Cardiac septum (tissue), 1 donor: ENCODE data around the gene RGMA. TPM values are rescaled to one million over a fixed set of nuclear protein-coding genes. Genes with fewer than 3 reads are reported as not detected.
"Not testable (repeated sequence)": the region's sequence is repeated elsewhere in the genome, so short reads cannot be mapped to it uniquely, and the experiment has no call there.

Source experiments
- DNase-seq: peaks from one replicate; pipeline ENCODE4 v3.0.0-alpha.2; 2020; ENCODE audit warnings: low spot score
- intact Hi-C: fragments of 100-400 bp; cut with DNase I; formaldehyde crosslinking; loops from one replicate; pipeline ENCODE4 v1.14.0; 2022
- total RNA-seq: library from RNA; stranded (reverse); fragmentation: NEBNext Ultra II Directional; extraction: Animal tissue kit (Norgen Biotek cat#: 25700); gene quantifications from one replicate; pipeline ENCODE4 v1.2.1, GENCODE V29; 2021
- donor health status: DM: no; HTN: no; CAD: no.

RGMA gene
- total RNA-seq, 1 donor from 2014 or later = 16.5 TPM

- intact Hi-C loops = loop anchor here (5.0 kb wide), 1 partner anchor 416 kb away; no protein-coding TSS in a partner anchor
- DNase-seq = no peak
Measured at GRCh38 chr15:93071469-93071936, 17.5 kb downstream of the RGMA start.

GRCh38 chr15:93070551-93071296, 18.3 kb downstream of the RGMA start:
- DNase-seq = no peak
- intact Hi-C loops = loop anchor here (5.0 kb wide), 1 partner anchor 417 kb away; no protein-coding TSS in a partner anchor

DNA sequence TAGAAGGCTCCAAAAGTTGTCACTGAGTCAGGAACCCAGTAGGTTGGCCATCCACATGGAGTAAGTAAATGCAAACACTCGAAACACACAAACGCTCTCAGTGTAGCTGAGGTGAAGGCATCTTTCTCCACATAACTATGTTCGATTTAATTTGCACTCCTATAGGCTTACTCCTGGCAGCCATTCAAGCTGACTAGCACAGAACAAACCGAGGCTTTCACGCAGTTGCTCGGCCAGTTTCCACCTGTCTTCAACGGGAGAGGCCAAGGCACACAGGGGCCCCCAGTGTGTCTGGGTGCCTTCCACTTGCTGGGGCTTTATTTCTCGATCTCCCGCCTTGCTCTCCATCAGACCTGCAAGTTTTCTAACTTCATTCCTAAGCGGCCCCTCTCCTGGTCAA, 18.9 kb downstream of the RGMA start:
- no peak for DNase-seq
- intact Hi-C loops = loop anchor here (5.0 kb wide), 1 partner anchor 417 kb away; no protein-coding TSS in a partner anchor

- no peak for DNase-seq
- intact Hi-C loops = no loop called here
Measured at GRCh38 chr15:93068581-93069199, 20.3 kb downstream of the RGMA start.

GRCh38 chr15:93067649-93068085, 21.3 kb downstream of the RGMA start:
- intact Hi-C loops = no loop called here
- no peak for DNase-seq

DNA sequence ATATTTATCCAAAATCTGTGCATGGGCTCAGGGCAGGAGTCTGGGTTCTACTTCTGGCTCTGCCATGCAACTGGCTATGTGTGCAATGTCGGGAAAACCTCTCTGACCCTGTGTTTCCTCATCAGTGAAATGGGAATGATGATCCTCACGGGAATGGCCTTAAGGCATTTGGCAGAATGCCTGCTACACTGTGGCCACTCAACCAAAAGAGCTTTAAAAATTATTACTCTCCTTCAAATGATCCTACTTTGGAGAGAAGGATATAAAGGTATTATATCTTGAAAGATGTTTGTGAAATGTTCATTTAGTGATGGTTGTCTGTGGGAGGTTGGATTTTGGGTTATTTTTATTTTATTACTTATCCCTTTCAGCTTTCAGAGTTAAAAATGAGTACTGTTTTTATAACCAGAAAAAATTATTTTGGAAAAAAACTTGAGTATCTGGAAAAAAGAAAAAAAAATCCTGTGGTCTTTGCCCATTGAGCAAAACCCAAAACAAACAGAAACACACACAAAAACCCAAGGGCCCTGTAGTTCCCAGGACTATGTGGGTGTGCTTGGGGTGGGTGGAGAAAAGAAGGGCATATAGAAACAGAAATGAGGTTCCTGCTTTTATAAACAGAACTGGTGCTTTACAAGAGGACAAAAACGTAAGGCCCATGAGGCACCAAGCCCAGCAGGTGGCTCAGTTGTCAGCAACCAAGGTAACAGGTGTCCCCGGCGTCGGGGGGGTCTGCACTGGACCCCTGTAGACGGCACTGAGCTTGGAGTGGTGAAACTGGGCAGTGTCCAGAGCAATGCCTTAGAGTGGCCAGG, 22.0 kb downstream of the RGMA start:
- DNase-seq = no peak
- intact Hi-C loops = no loop called here

- intact Hi-C loops = no loop called here
- no peak for DNase-seq
Measured at GRCh38 chr15:93066224-93066681, 22.8 kb downstream of the RGMA start.

DNA sequence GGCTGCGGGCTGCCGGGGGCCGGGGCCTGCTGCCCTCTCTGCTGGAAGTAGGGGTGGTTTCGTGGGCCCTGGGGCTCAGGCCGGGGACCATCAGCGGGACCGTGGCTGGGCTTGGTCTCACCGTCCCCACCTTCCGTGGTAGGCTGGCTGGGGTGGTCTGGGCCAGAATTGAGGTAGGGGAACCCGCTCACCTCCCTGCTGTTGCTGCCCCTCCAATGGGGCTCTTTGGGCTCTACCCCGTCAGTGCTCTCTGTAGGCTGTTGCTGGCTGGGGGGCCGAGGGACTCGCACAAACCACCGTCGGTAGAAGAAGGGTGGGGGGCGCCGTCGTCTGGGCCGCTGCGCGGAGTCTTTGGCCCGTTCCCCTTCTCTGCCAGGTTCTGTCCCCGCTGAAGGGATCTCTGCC, 23.4 kb downstream of the RGMA start:
- no peak for DNase-seq
- intact Hi-C loops = no loop called here

DNA sequence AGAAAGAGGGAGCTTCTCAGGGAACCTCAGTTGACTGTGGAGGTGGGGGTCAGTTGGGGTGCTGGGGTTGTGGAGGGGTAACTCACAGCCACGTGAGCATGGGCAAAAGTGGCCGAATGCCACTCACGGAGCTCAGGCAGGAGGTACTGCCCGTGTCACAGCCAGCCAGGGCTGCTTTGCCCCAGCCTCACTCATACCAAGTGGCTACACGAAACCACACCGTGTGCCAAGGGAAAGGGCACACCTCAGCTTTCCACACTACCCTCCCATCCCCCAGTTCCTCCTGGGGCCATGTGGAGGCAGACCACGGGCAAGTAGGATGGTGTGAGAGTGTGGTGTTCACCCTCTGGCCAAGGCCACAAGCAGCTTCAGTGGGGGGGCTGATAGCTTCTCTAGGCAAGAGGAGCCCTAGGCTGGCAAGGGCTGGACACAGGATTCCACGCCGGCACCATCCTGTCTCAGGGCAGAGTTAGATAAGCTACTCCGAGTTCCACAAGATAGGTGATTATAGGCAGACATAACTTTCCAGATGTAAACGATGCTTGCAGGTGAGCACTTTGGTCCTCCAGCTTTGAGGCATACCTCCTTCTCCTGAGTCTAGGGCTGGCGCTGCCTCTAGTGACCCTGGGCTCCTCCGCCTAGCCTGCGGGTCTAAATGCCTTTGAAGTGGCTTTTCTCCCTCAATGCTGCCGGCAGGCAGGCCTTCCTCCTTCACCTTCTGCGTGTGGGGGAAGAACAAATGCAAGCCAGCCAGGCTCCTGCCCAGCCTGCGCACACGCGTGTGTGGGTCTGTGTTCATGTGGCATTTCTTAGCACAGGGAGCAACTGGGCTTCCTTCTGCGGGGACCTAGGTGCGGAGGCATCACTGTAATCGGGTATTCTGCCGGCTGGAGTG, 25.0 kb downstream of the RGMA start:
- no peak for DNase-seq
- intact Hi-C loops = no loop called here

DNA sequence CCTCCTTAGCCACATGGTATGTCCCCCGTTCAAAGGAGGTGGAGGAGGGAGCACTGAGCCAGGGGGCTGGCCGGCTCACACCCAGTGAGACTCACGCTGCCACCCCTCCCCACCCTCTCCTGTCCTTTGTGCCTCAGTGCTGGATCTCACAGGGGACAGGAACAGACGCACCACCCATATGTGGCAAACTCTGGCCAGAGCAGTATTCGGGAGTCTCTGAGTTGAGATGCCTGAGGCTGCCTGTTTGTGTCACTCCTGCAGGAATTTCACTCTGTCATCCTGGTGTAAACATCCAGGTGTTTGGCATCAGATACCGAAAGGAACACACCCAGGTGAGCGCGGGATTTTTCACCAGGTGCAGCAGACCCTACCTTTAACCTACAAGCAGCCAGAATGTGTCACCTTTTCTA, 25.7 kb downstream of the RGMA start:
- intact Hi-C loops = no loop called here
- no peak for DNase-seq

GRCh38 chr15:93062628-93063261, 26.3 kb downstream of the RGMA start:
- intact Hi-C loops, DNase-seq: not testable (repeated sequence)

- no peak for DNase-seq
Measured at GRCh38 chr15:93060336-93061248, 28.4 kb downstream of the RGMA start.

GRCh38 chr15:93059442-93059841, 29.6 kb downstream of the RGMA start:
- DNase-seq = no peak
- intact Hi-C loops = no loop called here

More at GRCh38 chr15:93060336-93061248, 28.4 kb downstream of the RGMA start:
- intact Hi-C loops = no loop called here

GRCh38 chr15:93058904-93059427, 30.0 kb downstream of the RGMA start:
- intact Hi-C loops = no loop called here
- no peak for DNase-seq

- no peak for DNase-seq
- intact Hi-C loops = no loop called here
Measured at GRCh38 chr15:93058128-93058527, 30.9 kb downstream of the RGMA start.

- DNase-seq = no peak
- intact Hi-C loops = no loop called here
Measured at GRCh38 chr15:93057618-93058017, 31.4 kb downstream of the RGMA start.

DNA sequence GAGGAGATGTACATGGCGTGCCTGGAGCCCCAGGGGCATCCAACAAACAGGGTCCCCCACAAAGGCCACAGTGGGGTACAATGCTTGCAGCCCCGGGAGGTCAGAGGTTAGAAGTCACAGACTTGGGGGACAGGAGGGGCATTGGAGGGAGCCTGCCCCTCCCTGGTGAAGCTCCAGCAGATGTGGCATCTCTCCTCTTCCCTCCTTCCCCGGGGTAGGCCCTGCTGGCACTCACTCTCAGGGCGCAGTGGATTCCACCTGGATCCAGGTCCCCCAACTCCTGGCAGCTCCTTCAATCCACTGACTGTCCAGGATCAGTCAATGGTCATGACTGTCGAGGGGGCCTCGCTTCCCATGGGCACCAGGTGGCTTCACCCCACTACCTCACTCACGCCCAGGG, 32.2 kb downstream of the RGMA start:
- no peak for DNase-seq
- intact Hi-C loops = no loop called here
